Measurements from ENCODE around the gene NEK7.

DNA sequence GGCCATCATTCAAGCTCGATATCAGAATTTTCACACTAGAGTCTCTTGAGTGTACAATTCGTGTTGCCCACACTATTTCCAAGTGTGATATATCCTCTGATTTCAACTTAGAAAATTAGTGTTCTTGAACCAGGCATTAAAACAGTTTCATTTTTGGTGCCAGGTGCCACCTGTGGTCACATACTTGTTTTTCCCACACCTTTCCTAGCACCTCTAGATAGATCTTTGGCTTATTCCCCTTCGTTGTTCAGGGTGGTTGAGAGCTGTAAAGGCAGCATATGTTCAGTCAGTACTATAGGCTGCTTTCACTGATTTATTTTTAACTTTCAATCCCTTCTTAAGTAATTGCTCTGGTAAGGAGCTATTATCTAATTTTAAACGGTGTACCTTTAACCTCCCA lies 131.1 kb downstream of the NEK7 start:
- TF ChIP-seq JUN (IDR thresholded peaks at IDR 0.05; ENCODE audit: borderline replicate concordance, low read depth, low read length) (no peak), JUN (CRISPR knock-in tag; IDR thresholded peaks at IDR 0.05; ENCODE audit: borderline replicate concordance) (no peak), RAD21 (CRISPR knock-in tag; conservative IDR thresholded peaks at IDR 0.05 in 1 of 2, IDR thresholded peaks at IDR 0.05 in 1 of 2) (no peak), POLR2A (conservative IDR thresholded peaks at IDR 0.05) (no peak), MTA2 (IDR thresholded peaks at IDR 0.05; ENCODE audit: low read depth) (no peak), SIN3B (IDR thresholded peaks at IDR 0.05; ENCODE audit: low read depth) (no peak), FOSL1 (tag; conservative IDR thresholded peaks at IDR 0.05) (no peak), HNRNPH1 (optimal IDR thresholded peaks at IDR 0.05; ENCODE audit: low read depth, low read length) (no peak)
- TF ChIP-seq, protein P1, sequence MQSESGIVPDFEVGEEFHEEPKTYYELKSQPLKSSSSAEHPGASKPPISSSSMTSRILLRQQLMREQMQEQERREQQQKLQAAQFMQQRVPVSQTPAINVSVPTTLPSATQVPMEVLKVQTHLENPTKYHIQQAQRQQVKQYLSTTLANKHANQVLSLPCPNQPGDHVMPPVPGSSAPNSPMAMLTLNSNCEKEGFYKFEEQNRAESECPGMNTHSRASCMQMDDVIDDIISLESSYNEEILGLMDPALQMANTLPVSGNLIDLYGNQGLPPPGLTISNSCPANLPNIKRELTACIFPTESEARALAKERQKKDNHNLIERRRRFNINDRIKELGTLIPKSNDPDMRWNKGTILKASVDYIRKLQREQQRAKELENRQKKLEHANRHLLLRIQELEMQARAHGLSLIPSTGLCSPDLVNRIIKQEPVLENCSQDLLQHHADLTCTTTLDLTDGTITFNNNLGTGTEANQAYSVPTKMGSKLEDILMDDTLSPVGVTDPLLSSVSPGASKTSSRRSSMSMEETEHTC (IDR thresholded peaks at IDR 0.05), result no peak
- TF ChIP-seq, protein P2, sequence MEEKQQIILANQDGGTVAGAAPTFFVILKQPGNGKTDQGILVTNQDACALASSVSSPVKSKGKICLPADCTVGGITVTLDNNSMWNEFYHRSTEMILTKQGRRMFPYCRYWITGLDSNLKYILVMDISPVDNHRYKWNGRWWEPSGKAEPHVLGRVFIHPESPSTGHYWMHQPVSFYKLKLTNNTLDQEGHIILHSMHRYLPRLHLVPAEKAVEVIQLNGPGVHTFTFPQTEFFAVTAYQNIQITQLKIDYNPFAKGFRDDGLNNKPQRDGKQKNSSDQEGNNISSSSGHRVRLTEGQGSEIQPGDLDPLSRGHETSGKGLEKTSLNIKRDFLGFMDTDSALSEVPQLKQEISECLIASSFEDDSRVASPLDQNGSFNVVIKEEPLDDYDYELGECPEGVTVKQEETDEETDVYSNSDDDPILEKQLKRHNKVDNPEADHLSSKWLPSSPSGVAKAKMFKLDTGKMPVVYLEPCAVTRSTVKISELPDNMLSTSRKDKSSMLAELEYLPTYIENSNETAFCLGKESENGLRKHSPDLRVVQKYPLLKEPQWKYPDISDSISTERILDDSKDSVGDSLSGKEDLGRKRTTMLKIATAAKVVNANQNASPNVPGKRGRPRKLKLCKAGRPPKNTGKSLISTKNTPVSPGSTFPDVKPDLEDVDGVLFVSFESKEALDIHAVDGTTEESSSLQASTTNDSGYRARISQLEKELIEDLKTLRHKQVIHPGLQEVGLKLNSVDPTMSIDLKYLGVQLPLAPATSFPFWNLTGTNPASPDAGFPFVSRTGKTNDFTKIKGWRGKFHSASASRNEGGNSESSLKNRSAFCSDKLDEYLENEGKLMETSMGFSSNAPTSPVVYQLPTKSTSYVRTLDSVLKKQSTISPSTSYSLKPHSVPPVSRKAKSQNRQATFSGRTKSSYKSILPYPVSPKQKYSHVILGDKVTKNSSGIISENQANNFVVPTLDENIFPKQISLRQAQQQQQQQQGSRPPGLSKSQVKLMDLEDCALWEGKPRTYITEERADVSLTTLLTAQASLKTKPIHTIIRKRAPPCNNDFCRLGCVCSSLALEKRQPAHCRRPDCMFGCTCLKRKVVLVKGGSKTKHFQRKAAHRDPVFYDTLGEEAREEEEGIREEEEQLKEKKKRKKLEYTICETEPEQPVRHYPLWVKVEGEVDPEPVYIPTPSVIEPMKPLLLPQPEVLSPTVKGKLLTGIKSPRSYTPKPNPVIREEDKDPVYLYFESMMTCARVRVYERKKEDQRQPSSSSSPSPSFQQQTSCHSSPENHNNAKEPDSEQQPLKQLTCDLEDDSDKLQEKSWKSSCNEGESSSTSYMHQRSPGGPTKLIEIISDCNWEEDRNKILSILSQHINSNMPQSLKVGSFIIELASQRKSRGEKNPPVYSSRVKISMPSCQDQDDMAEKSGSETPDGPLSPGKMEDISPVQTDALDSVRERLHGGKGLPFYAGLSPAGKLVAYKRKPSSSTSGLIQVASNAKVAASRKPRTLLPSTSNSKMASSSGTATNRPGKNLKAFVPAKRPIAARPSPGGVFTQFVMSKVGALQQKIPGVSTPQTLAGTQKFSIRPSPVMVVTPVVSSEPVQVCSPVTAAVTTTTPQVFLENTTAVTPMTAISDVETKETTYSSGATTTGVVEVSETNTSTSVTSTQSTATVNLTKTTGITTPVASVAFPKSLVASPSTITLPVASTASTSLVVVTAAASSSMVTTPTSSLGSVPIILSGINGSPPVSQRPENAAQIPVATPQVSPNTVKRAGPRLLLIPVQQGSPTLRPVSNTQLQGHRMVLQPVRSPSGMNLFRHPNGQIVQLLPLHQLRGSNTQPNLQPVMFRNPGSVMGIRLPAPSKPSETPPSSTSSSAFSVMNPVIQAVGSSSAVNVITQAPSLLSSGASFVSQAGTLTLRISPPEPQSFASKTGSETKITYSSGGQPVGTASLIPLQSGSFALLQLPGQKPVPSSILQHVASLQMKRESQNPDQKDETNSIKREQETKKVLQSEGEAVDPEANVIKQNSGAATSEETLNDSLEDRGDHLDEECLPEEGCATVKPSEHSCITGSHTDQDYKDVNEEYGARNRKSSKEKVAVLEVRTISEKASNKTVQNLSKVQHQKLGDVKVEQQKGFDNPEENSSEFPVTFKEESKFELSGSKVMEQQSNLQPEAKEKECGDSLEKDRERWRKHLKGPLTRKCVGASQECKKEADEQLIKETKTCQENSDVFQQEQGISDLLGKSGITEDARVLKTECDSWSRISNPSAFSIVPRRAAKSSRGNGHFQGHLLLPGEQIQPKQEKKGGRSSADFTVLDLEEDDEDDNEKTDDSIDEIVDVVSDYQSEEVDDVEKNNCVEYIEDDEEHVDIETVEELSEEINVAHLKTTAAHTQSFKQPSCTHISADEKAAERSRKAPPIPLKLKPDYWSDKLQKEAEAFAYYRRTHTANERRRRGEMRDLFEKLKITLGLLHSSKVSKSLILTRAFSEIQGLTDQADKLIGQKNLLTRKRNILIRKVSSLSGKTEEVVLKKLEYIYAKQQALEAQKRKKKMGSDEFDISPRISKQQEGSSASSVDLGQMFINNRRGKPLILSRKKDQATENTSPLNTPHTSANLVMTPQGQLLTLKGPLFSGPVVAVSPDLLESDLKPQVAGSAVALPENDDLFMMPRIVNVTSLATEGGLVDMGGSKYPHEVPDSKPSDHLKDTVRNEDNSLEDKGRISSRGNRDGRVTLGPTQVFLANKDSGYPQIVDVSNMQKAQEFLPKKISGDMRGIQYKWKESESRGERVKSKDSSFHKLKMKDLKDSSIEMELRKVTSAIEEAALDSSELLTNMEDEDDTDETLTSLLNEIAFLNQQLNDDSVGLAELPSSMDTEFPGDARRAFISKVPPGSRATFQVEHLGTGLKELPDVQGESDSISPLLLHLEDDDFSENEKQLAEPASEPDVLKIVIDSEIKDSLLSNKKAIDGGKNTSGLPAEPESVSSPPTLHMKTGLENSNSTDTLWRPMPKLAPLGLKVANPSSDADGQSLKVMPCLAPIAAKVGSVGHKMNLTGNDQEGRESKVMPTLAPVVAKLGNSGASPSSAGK (IDR thresholded peaks at IDR 0.05), result no peak
